WTC11 (cell line): ENCODE data around the gene THAP3. TPM values are rescaled to one million over a fixed set of nuclear protein-coding genes. Genes with fewer than 3 reads are reported as not detected.

Source experiments
- ATAC-seq: fragments of 200-7000 bp; cut with Tn5 transposase; 2 replicates; pipeline ENCODE4 v1.10.0; 2021; ENCODE audit warnings: mild to moderate bottlenecking, moderate library complexity
- CTCF ChIA-PET: fragments of 300-600 bp; sonication (Branson Sonifier 250); formaldehyde crosslinking; loops from one replicate; lab custom pipeline; 2021; ENCODE audit warnings: antibody characterized with exemption; lab: Charles Lee
- POLR2A ChIA-PET: fragments of 350-600 bp; sonication (Branson Sonifier 250); formaldehyde crosslinking; loops from one replicate; lab custom pipeline; 2021; ENCODE audit warnings: antibody characterized with exemption; lab: Charles Lee
- DNase-seq: peaks from one replicate; pipeline ENCODE4 v3.0.0; 2021; ENCODE audit warnings: low spot score
- H3K27ac Mint-ChIP-seq: 2 replicates; pipeline ENCODE4 v1.8.0; 2021; ENCODE audit warnings: mixed read lengths
- H3K27me3 Mint-ChIP-seq: 2 replicates; pipeline ENCODE4 v1.8.0; 2021; ENCODE audit warnings: low read depth, mild to moderate bottlenecking, moderate library complexity, mixed read lengths
- H3K36me3 Mint-ChIP-seq: 2 replicates; pipeline ENCODE4 v1.8.0; 2021; ENCODE audit warnings: mixed read lengths
- H3K4me1 Mint-ChIP-seq: 2 replicates; pipeline ENCODE4 v1.8.0; 2022; ENCODE audit warnings: mixed read lengths
- H3K4me3 Mint-ChIP-seq: 2 replicates; pipeline ENCODE4 v1.8.0; 2021; ENCODE audit warnings: mild to moderate bottlenecking, moderate library complexity, mixed read lengths
- H3K9me3 Mint-ChIP-seq: 2 replicates; pipeline ENCODE4 v1.8.0; 2021; ENCODE audit warnings: mixed read lengths
- CTCF ChIP-seq: fragments of 200-600 bp; IDR thresholded peaks from 2 replicates; pipeline ENCODE4 v1.8.0; 2022; ENCODE audit warnings: antibody characterized with exemption
- FOXP1 ChIP-seq: sonication (generic); formaldehyde crosslinking; IDR thresholded peaks from 2 replicates; pipeline ENCODE4 v1.8.0; 2022; ENCODE audit warnings: missing genetic modification reagents, mild to moderate bottlenecking, moderate library complexity, borderline replicate concordance
- KAT7 ChIP-seq: sonication (generic); formaldehyde crosslinking; IDR thresholded peaks from 2 replicates; pipeline ENCODE4 v1.8.1; 2023; ENCODE audit warnings: missing genetic modification reagents, mild to moderate bottlenecking, borderline replicate concordance
- NFATC4 ChIP-seq: fragments of 250-450 bp; sonication (Bioruptor Pico); IDR thresholded peaks from 2 replicates; pipeline ENCODE4 v1.9.0; 2021; ENCODE audit warnings: mild to moderate bottlenecking
- SOX15 ChIP-seq: fragments of 250-450 bp; sonication (Bioruptor Pico); IDR thresholded peaks from 2 replicates; pipeline ENCODE4 v1.9.0; 2021; ENCODE audit warnings: mild to moderate bottlenecking
- SP1 ChIP-seq: sonication (generic); formaldehyde crosslinking; conservative IDR thresholded peaks from 2 replicates; pipeline ENCODE4 v1.8.1; 2022; ENCODE audit warnings: missing genetic modification reagents
- STAT6 ChIP-seq: sonication (generic); formaldehyde crosslinking; conservative IDR thresholded peaks from 2 replicates; pipeline ENCODE4 v1.8.1; 2023; ENCODE audit warnings: mild to moderate bottlenecking, low read depth, missing genetic modification reagents, moderate library complexity
- ZBTB21 ChIP-seq: sonication (generic); formaldehyde crosslinking; IDR thresholded peaks from 2 replicates; pipeline ENCODE4 v1.8.1; 2023; ENCODE audit warnings: mild to moderate bottlenecking, missing genetic modification reagents, borderline replicate concordance
- ZNF121 ChIP-seq: sonication (generic); formaldehyde crosslinking; IDR thresholded peaks from 2 replicates; pipeline ENCODE4 v1.8.0; 2023; ENCODE audit warnings: missing genetic modification reagents
- ZNF232 ChIP-seq: sonication (generic); formaldehyde crosslinking; IDR thresholded peaks from 2 replicates; pipeline ENCODE4 v1.8.0; 2022; ENCODE audit warnings: mild to moderate bottlenecking, missing genetic modification reagents
- ZNF263 ChIP-seq: sonication (generic); formaldehyde crosslinking; IDR thresholded peaks from 2 replicates; pipeline ENCODE4 v1.8.1; 2022; ENCODE audit warnings: low read depth, mild to moderate bottlenecking, moderate library complexity, missing genetic modification reagents
- ZNF512 ChIP-seq: sonication (generic); formaldehyde crosslinking; IDR thresholded peaks from 2 replicates; pipeline ENCODE4 v1.8.1; 2022; ENCODE audit warnings: missing genetic modification reagents, borderline replicate concordance
- total RNA-seq: library from RNA; stranded (reverse); gene quantifications from 3 replicates; pipeline ENCODE4 v1.2.3, GENCODE V29; 2021
- TF ChIP-seq, protein P1 (sequence below): sonication (generic); formaldehyde crosslinking; IDR thresholded peaks from 2 replicates; pipeline ENCODE4 v1.8.1; 2023; ENCODE audit warnings: mild to moderate bottlenecking, missing genetic modification reagents, moderate library complexity
- TF ChIP-seq, protein P2 (sequence below): sonication (generic); formaldehyde crosslinking; IDR thresholded peaks from 2 replicates; pipeline ENCODE4 v1.8.0; 2022; ENCODE audit warnings: mild to moderate bottlenecking, missing genetic modification reagents

The THAP3 gene
- total RNA-seq, 1 experiment from 2014 or later, result 14.8 TPM

DNA sequence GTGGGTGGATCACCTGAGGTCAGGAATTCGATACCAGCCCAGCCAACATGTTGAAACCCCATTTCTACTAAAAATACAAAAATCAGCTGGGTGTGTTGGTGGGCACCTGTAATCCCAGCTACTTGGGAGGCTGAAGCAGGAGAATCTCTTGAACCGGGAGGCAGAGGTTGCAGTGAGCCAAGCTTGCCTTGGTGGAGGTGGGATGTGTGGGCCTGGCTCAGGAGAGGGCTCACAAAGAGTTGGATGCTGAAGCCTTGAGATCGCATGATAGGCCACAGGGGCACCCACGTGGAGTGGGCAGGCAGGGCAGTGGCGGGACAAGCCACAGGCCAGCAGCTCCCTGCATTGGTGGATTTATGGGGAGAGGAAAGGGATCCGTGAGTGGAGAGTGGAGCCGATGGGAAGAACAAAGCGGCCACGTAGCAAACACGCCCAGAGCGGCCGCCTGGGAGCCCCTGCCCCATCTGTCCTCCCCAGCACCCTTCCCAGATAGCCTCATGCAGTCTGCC lies 4.4 kb downstream of the THAP3 start (continued):
- TF ChIP-seq CTCF (no peak), ZNF121 (CRISPR knock-in tag) (no peak), SP1 (no peak), NFATC4 (no peak), ZNF263 (CRISPR knock-in tag) (no peak), ZBTB21 (CRISPR knock-in tag) (no peak), KAT7 (no peak), SOX15 (no peak)
- TF ChIP-seq, protein P1, sequence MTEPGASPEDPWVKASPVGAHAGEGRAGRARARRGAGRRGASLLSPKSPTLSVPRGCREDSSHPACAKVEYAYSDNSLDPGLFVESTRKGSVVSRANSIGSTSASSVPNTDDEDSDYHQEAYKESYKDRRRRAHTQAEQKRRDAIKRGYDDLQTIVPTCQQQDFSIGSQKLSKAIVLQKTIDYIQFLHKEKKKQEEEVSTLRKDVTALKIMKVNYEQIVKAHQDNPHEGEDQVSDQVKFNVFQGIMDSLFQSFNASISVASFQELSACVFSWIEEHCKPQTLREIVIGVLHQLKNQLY (CRISPR knock-in tag), result no peak
- TF ChIP-seq, protein P2, sequence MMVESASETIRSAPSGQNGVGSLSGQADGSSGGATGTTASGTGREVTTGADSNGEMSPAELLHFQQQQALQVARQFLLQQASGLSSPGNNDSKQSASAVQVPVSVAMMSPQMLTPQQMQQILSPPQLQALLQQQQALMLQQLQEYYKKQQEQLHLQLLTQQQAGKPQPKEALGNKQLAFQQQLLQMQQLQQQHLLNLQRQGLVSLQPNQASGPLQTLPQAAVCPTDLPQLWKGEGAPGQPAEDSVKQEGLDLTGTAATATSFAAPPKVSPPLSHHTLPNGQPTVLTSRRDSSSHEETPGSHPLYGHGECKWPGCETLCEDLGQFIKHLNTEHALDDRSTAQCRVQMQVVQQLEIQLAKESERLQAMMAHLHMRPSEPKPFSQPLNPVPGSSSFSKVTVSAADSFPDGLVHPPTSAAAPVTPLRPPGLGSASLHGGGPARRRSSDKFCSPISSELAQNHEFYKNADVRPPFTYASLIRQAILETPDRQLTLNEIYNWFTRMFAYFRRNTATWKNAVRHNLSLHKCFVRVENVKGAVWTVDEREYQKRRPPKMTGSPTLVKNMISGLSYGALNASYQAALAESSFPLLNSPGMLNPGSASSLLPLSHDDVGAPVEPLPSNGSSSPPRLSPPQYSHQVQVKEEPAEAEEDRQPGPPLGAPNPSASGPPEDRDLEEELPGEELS (CRISPR knock-in tag), result no peak
- TF ChIP-seq, all 79 proteins: peak for 0

DNA sequence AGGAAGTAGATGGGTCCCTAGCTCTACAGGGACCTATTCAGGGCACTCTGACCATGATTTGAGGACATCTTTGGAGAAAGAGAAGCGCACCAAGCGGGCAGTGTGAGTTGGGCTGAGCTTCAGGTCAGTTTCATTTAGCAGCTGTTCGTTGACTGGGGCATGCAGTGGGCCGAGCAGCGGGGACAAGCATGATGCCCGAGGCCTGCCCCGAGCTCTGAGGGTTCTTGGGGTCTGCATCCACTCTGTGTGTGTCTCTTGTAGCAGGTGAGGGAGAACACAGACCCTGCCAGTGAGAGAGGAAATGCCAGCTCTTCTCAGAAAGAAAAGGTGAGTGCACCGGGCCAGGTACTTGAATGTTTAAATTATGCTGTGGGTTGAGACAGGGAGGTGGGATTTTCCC lies 5.4 kb downstream of the THAP3 start:
- POLR2A ChIA-PET, result no interaction called here
- no peak overlapping the region for H3K4me3 Mint-ChIP-seq
- DNase-seq (no peak), ATAC-seq (no peak)
- H3K27me3 Mint-ChIP-seq, result no peaks in the 10 kb centered on the region
- H3K9me3 Mint-ChIP-seq, result no peaks in the 10 kb centered on the region
- peaks cover 41% of the 10 kb centered on the region for H3K36me3 Mint-ChIP-seq
- TF ChIP-seq ZBTB21 (CRISPR knock-in tag), result no peak
- peaks cover 8% of the 10 kb centered on the region for H3K4me1 Mint-ChIP-seq
- CTCF ChIA-PET, result interaction anchor here (0.5 to 1.4 kb wide), 4 partner anchors 17 to 383 kb away, joined by 3 to 6 read pairs (median 3); no protein-coding TSS in a partner anchor
- H3K27ac Mint-ChIP-seq, result 0 out of 2 replicates have a peak overlapping the region, but pooled peaks have one; percentile 92

DNA sequence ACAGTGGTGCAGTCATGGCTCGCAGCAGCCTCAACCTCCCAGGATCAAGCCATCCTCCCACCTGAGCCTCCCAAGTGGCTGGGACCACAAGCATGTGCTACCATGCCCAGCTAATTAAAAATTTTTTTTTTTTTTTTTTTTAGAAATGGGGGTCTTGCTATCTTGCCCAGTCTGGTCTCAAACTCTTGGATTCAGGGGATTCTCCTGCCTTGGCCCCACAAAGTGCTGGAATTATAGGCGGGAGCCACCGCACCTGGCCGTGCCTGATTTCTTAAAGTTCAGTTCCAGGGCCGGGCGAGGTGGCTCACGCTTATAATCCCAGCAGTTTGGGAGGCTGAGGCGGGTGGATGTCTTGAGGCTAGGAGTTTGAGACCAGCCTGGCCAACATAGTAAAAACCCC lies 6.4 kb downstream of the THAP3 start:
- Mint-ChIP-seq H3K4me1 (peaks cover 6% of the 10 kb centered on the region), H3K9me3 (no peaks in the 10 kb centered on the region), H3K36me3 (peaks cover 46% of the 10 kb centered on the region), H3K27me3 (no peaks in the 10 kb centered on the region), H3K27ac (no peak overlapping the region), H3K4me3 (no peak overlapping the region)
- TF ChIP-seq ZNF232 (CRISPR knock-in tag), result no peak
- no peak for TF ChIP-seq FOXP1 (CRISPR knock-in tag)
- TF ChIP-seq STAT6 (CRISPR knock-in tag), result no peak
- no peak for TF ChIP-seq ZNF512 (CRISPR knock-in tag)
- CTCF ChIA-PET, result interaction anchor here (0.7 to 2.1 kb wide), 4 partner anchors 14 to 384 kb away, joined by 3 to 12 read pairs (median 4); no protein-coding TSS in a partner anchor
- POLR2A ChIA-PET, result no interaction called here
- no peak for ATAC-seq
- DNase-seq, result no peak
